ENCODE results near the gene ZCCHC4. TPM values are rescaled to one million over a fixed set of nuclear protein-coding genes. Genes with fewer than 3 reads are reported as not detected.

Gene ZCCHC4
- total RNA-seq, result 10 to 100 TPM; 11.1 to 13.8 TPM

- Mint-ChIP-seq H3K4me3 (peak within 1 kb of the TSS; percentile 98), H3K36me3 (peaks cover 15% of the 10 kb centered on the region), H3K4me1 (peaks cover 38% of the 10 kb centered on the region), H3K9me3 (ENCODE audit: low read depth) (no peaks in the 10 kb centered on the region), H3K27ac (peak within 1 kb of the TSS; percentile 94), H3K27me3 (no peaks in the 10 kb centered on the region)
- ATAC-seq (peak; percentile 98), DNase-seq (peak; percentile 91)
- CTCF ChIA-PET, result interaction anchor here (0.6 to 4.6 kb wide), 48 partner anchors 8 to 728 kb away, joined by 3 to 59 read pairs (median 4); partner anchors contain the start of genes ANAPC4, DHX15, PI4K2B and SEPSECS
Measured at GRCh38 chr4:25312496-25313200, at the start of gene ZCCHC4. ZCCHC4 (plus strand) TSS chr4:25312774; CDS start chr4:25312810, 36 bp downstream.

- no peaks in the 10 kb centered on the region for H3K4me1 Mint-ChIP-seq
- H3K27ac Mint-ChIP-seq, result no peak overlapping the region
- H3K36me3 Mint-ChIP-seq, result peaks cover 43% of the 10 kb centered on the region
- CTCF ChIA-PET, result interaction anchor here (0.9 to 1.6 kb wide), 2 partner anchors 9 to 41 kb away, joined by 3 to 6 read pairs; partner anchors contain the start of gene ZCCHC4
- ATAC-seq (no peak), DNase-seq (no peak)
- H3K27me3 Mint-ChIP-seq, result no peaks in the 10 kb centered on the region
- no peak overlapping the region for H3K4me3 Mint-ChIP-seq
- no peaks in the 10 kb centered on the region for H3K9me3 Mint-ChIP-seq (ENCODE audit: low read depth)
Measured at GRCh38 chr4:25271866-25272265, 40.7 kb upstream of the ZCCHC4 start.

GRCh38 chr4:25280210-25280609, 32.4 kb upstream of the ZCCHC4 start:
- CTCF ChIA-PET, result interaction anchor here (1.0 to 1.7 kb wide), 2 partner anchors 8 to 32 kb away, joined by 3 to 9 read pairs; partner anchors contain the start of gene ZCCHC4
- Mint-ChIP-seq H3K9me3 (ENCODE audit: low read depth) (no peaks in the 10 kb centered on the region), H3K4me3 (no peak overlapping the region), H3K4me1 (no peaks in the 10 kb centered on the region), H3K27ac (no peak overlapping the region), H3K27me3 (no peaks in the 10 kb centered on the region), H3K36me3 (peaks cover 27% of the 10 kb centered on the region)
- DNase-seq, result no peak
- ATAC-seq, result no peak

GRCh38 chr4:25283948-25284347, 28.6 kb upstream of the ZCCHC4 start:
- Mint-ChIP-seq H3K27me3 (peaks cover 7% of the 10 kb centered on the region), H3K4me1 (no peaks in the 10 kb centered on the region), H3K27ac (no peak overlapping the region), H3K36me3 (peaks cover 25% of the 10 kb centered on the region), H3K4me3 (no peak overlapping the region), H3K9me3 (ENCODE audit: low read depth) (peaks cover 6% of the 10 kb centered on the region)
- ATAC-seq (no peak), DNase-seq (no peak)
- CTCF ChIA-PET, result no interaction called here

- peaks cover 6% of the 10 kb centered on the region for H3K9me3 Mint-ChIP-seq (ENCODE audit: low read depth)
- no peak overlapping the region for H3K27ac Mint-ChIP-seq
- no peak for ATAC-seq
- H3K36me3 Mint-ChIP-seq, result peaks cover 25% of the 10 kb centered on the region
- H3K4me1 Mint-ChIP-seq, result no peaks in the 10 kb centered on the region
- CTCF ChIA-PET, result interaction anchor here (1.0 kb wide), 1 partner anchor 27 kb away, joined by 3 read pairs; no protein-coding TSS in a partner anchor
- H3K4me3 Mint-ChIP-seq, result no peak overlapping the region
- no peak for DNase-seq
- H3K27me3 Mint-ChIP-seq, result peaks cover 7% of the 10 kb centered on the region
Measured at GRCh38 chr4:25284466-25284865, 28.1 kb upstream of the ZCCHC4 start.

GRCh38 chr4:25290490-25291067, 22.0 kb upstream of the ZCCHC4 start:
- CTCF ChIA-PET, result interaction anchor here (0.9 to 1.3 kb wide), 2 partner anchors 21 to 77 kb away, joined by 3 read pairs; no protein-coding TSS in a partner anchor
- ATAC-seq (no peak), DNase-seq (no peak)
- H3K36me3 Mint-ChIP-seq, result peaks cover 11% of the 10 kb centered on the region
- no peaks in the 10 kb centered on the region for H3K4me1 Mint-ChIP-seq
- H3K27me3 Mint-ChIP-seq, result peaks cover 7% of the 10 kb centered on the region
- H3K4me3 Mint-ChIP-seq, result no peak overlapping the region
- peaks cover 6% of the 10 kb centered on the region for H3K9me3 Mint-ChIP-seq (ENCODE audit: low read depth)
- H3K27ac Mint-ChIP-seq, result no peak overlapping the region

- Mint-ChIP-seq H3K36me3 (peaks cover 11% of the 10 kb centered on the region), H3K4me1 (no peaks in the 10 kb centered on the region), H3K27ac (no peak overlapping the region), H3K9me3 (ENCODE audit: low read depth) (peaks cover 6% of the 10 kb centered on the region), H3K27me3 (peaks cover 6% of the 10 kb centered on the region), H3K4me3 (no peak overlapping the region)
- ATAC-seq (no peak), DNase-seq (no peak)
- CTCF ChIA-PET, result interaction anchor here (1.3 kb wide), 1 partner anchor 76 kb away, joined by 3 read pairs; no protein-coding TSS in a partner anchor
Measured at GRCh38 chr4:25291158-25291733, 21.3 kb upstream of the ZCCHC4 start.

- no peaks in the 10 kb centered on the region for H3K9me3 Mint-ChIP-seq (ENCODE audit: low read depth)
- no peak overlapping the region for H3K27ac Mint-ChIP-seq
- peaks cover 31% of the 10 kb centered on the region for H3K27me3 Mint-ChIP-seq
- H3K4me1 Mint-ChIP-seq, result no peaks in the 10 kb centered on the region
- no peak overlapping the region for H3K4me3 Mint-ChIP-seq
- no peak for ATAC-seq
- CTCF ChIA-PET, result no interaction called here
- DNase-seq, result no peak
- H3K36me3 Mint-ChIP-seq, result no peaks in the 10 kb centered on the region
Measured at GRCh38 chr4:25297528-25298242, 14.9 kb upstream of the ZCCHC4 start.

- Mint-ChIP-seq H3K4me3 (no peak overlapping the region), H3K27me3 (peaks cover 33% of the 10 kb centered on the region), H3K36me3 (no peaks in the 10 kb centered on the region), H3K9me3 (ENCODE audit: low read depth) (no peaks in the 10 kb centered on the region), H3K4me1 (no peaks in the 10 kb centered on the region), H3K27ac (no peak overlapping the region)
- no peak for ATAC-seq
- no peak for DNase-seq
- CTCF ChIA-PET, result interaction anchor here (4.1 kb wide), 1 partner anchor 12 kb away, joined by 14 read pairs; the partner anchor contains the start of gene ZCCHC4
Measured at GRCh38 chr4:25299476-25300203, 12.9 kb upstream of the ZCCHC4 start.

GRCh38 chr4:25301471-25301870, 11.1 kb upstream of the ZCCHC4 start:
- DNase-seq, result no peak
- no peaks in the 10 kb centered on the region for H3K36me3 Mint-ChIP-seq
- ATAC-seq, result no peak
- H3K27ac Mint-ChIP-seq, result no peak overlapping the region
- H3K4me1 Mint-ChIP-seq, result no peaks in the 10 kb centered on the region
- H3K4me3 Mint-ChIP-seq, result no peak overlapping the region
- CTCF ChIA-PET, result interaction anchor here (4.1 kb wide), 1 partner anchor 11 kb away, joined by 14 read pairs; the partner anchor contains the start of gene ZCCHC4
- H3K9me3 Mint-ChIP-seq (ENCODE audit: low read depth), result no peaks in the 10 kb centered on the region
- H3K27me3 Mint-ChIP-seq, result peaks cover 35% of the 10 kb centered on the region

- DNase-seq (no peak), ATAC-seq (no peak)
- no peaks in the 10 kb centered on the region for H3K36me3 Mint-ChIP-seq
- H3K4me1 Mint-ChIP-seq, result no peaks in the 10 kb centered on the region
- H3K27ac Mint-ChIP-seq, result no peak overlapping the region
- CTCF ChIA-PET, result interaction anchor here (0.7 to 1.8 kb wide), 2 partner anchors 10 to 776 kb away, joined by 4 to 13 read pairs; partner anchors contain the start of gene ZCCHC4
- no peaks in the 10 kb centered on the region for H3K9me3 Mint-ChIP-seq (ENCODE audit: low read depth)
- no peak overlapping the region for H3K4me3 Mint-ChIP-seq
- peaks cover 33% of the 10 kb centered on the region for H3K27me3 Mint-ChIP-seq
Measured at GRCh38 chr4:25302626-25303025, 9.9 kb upstream of the ZCCHC4 start.

GRCh38 chr4:25303578-25303977, 9.0 kb upstream of the ZCCHC4 start:
- H3K4me3 Mint-ChIP-seq, result no peak overlapping the region
- H3K4me1 Mint-ChIP-seq, result no peaks in the 10 kb centered on the region
- ATAC-seq, result no peak
- no peak overlapping the region for H3K27ac Mint-ChIP-seq
- no peaks in the 10 kb centered on the region for H3K9me3 Mint-ChIP-seq (ENCODE audit: low read depth)
- CTCF ChIA-PET, result interaction anchor here (1.8 kb wide), 1 partner anchor 9 kb away, joined by 13 read pairs; the partner anchor contains the start of gene ZCCHC4
- DNase-seq, result no peak
- H3K36me3 Mint-ChIP-seq, result no peaks in the 10 kb centered on the region
- H3K27me3 Mint-ChIP-seq, result peaks cover 25% of the 10 kb centered on the region
